GM23248 (cell line): ENCODE data around the gene FAS. TPM values are rescaled to one million over a fixed set of nuclear protein-coding genes. Genes with fewer than 3 reads are reported as not detected.
A peak's percentile ranks its signal among the peaks of the same experiment; 100 is the strongest.

Experiments
- DNase-seq: peaks from one replicate; pipeline ENCODE4 v3.0.0-alpha.2; 2015
- H2AFZ ChIP-seq: fragments of 200-600 bp; sonication (generic); 2 replicates; pipeline ENCODE4 v1.6.1; 2016; ENCODE audit warnings: antibody characterized with exemption
- H3F3A ChIP-seq: fragments of 200-600 bp; sonication (generic); 2 replicates; pipeline ENCODE4 v1.6.1; 2016; ENCODE audit warnings: mild to moderate bottlenecking, antibody characterized with exemption, mixed run types; ENCODE audit not compliant: insufficient read depth
- H3K27ac ChIP-seq: fragments of 200-600 bp; sonication (generic); 2 replicates; pipeline ENCODE4 v1.5.1; 2016; ENCODE audit warnings: mild to moderate bottlenecking
- H3K27me3 ChIP-seq: fragments of 200-600 bp; sonication (generic); replicated peaks from 2 replicates; pipeline ENCODE4 v1.6.1; 2016; ENCODE audit warnings: mild to moderate bottlenecking; ENCODE audit not compliant: insufficient read depth
- H3K36me3 ChIP-seq: fragments of 200-600 bp; sonication (generic); 2 replicates; pipeline ENCODE4 v1.6.1; 2016; ENCODE audit warnings: low read depth, mild to moderate bottlenecking
- H3K4me1 ChIP-seq: fragments of 200-600 bp; sonication (generic); 2 replicates; pipeline ENCODE4 v1.6.1; 2016; ENCODE audit warnings: mild to moderate bottlenecking; ENCODE audit not compliant: insufficient read depth
- H3K4me2 ChIP-seq: fragments of 200-600 bp; sonication (generic); one replicate; pipeline ENCODE4 v1.6.1; 2016; ENCODE audit warnings: mild to moderate bottlenecking; ENCODE audit not compliant: unreplicated experiment
- H3K4me3 ChIP-seq: fragments of 200-600 bp; sonication (generic); 2 replicates; pipeline ENCODE4 v1.5.1; 2016; ENCODE audit warnings: mild to moderate bottlenecking
- H3K79me2 ChIP-seq: fragments of 200-600 bp; sonication (generic); 2 replicates; pipeline ENCODE4 v1.6.1; 2016; ENCODE audit warnings: mild to moderate bottlenecking; ENCODE audit not compliant: insufficient read depth
- H3K9ac ChIP-seq: fragments of 200-600 bp; sonication (generic); 2 replicates; pipeline ENCODE4 v1.6.1; 2016; ENCODE audit warnings: mild to moderate bottlenecking
- H3K9me2 ChIP-seq: fragments of 200-600 bp; sonication (generic); 2 replicates; pipeline ENCODE4 v1.6.1; 2016; ENCODE audit warnings: mixed run types, mild to moderate bottlenecking, moderate library complexity; ENCODE audit not compliant: insufficient read depth
- H3K9me3 ChIP-seq: fragments of 200-600 bp; sonication (generic); one replicate; pipeline ENCODE4 v1.6.1; 2017; ENCODE audit warnings: low read depth
- H4K20me1 ChIP-seq: fragments of 200-600 bp; sonication (generic); 2 replicates; pipeline ENCODE4 v1.6.0; 2016; ENCODE audit not compliant: insufficient read depth
- EZH2 ChIP-seq: fragments of 200-600 bp; sonication (generic); IDR thresholded peaks from 2 replicates; pipeline ENCODE4 v1.6.1; 2018; ENCODE audit warnings: antibody characterized with exemption, mild to moderate bottlenecking; ENCODE audit not compliant: insufficient read depth, poor library complexity, severe bottlenecking
- EZH2phosphoT487 ChIP-seq: fragments of 200-600 bp; sonication (generic); IDR thresholded peaks from 2 replicates; pipeline ENCODE4 v1.6.1; 2018; ENCODE audit warnings: antibody characterized with exemption, moderate library complexity, mild to moderate bottlenecking, low read depth; ENCODE audit not compliant: insufficient read depth
- WGBS, 2 experiments: methylation state at CpG; one replicate each; pipeline ENCODE4 v1.1.6; 2015 to 2017; ENCODE audit warnings: low lambda C conversion rate in 2 of 2, low coverage in 1 of 2; ENCODE audit errors: missing lambda C conversion rate in 2 of 2; 5-methylcytosine and 5-hydroxymethylcytosine counted together
- in situ Hi-C: fragments of 300-500 bp; cut with MboI; formaldehyde crosslinking; loops from 2 replicates; pipeline ENCODE4 v1.15.0; 2020
- polyA plus RNA-seq: library from polyadenylated mRNA; unstranded; fragments of >200 nt; fragmentation: Nextera tagmentation; extraction: Ambion mirVana; gene quantifications from 2 replicates; pipeline ENCODE4 v1.2.1, GENCODE V29; 2016
- total RNA-seq: library from RNA; depleted of rRNA; stranded (reverse); fragments of >200 nt; shearing (Covaris generic); gene quantifications from 2 replicates; pipeline ENCODE4 v1.2.3, GENCODE V29; 2014

FAS gene
- total and polyA plus RNA-seq, 2 experiments from 2014 or later = 55.4 to 77.8 TPM

- Histone ChIP-seq H3K27ac (no peak overlapping the region), H3K9me3 (no peaks in the 10 kb centered on the region), H3K9me2 (no peaks in the 10 kb centered on the region), H3F3A (peaks cover 12% of the 10 kb centered on the region; the same call in 1 of the 2 replicates), H2AFZ (no peak overlapping the region), H3K36me3 (no peaks in the 10 kb centered on the region), H3K79me2 (0 out of 2 replicates have a peak, but pooled peaks cover 26% of the 10 kb centered on the region), H3K4me1 (peaks cover 26% of the 10 kb centered on the region), H3K9ac (no peak overlapping the region), H3K27me3 (no peaks in the 10 kb centered on the region), H3K4me3 (no peak overlapping the region), H3K4me2 (no peak overlapping the region), H4K20me1 (no peaks in the 10 kb centered on the region)
- TF ChIP-seq EZH2 (no peak), EZH2phosphoT487 (no peak)
- no peak for DNase-seq
- in situ Hi-C loops = no loop called here
- 78 to 87% methylated on average over 2 of the region's 2 CpGs for WGBS, 2 experiments
These were observed 27.3 kb upstream of the FAS start for GRCh38 chr10:88963318-88963717.

DNA sequence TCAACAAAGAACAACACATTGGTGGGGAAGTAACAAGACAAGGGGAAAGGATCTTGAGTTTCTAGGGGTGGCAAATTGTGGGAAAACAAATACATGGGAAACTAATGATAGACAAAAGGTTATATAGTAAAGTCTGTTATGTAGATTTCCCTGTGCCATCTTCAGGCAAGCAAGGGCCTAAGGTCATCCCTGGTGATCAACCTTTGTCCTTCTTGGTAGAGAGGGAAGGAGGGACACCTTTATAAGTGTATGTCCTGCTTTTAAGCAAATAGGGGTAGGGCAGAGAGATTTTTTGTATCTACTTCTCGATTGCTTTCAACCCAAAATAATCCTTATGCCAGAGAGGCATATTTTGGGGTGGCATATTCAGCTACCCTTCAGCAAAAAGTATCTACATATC, 26.2 kb upstream of the FAS start:
- no peak for DNase-seq
- H3K27ac ChIP-seq = no peak overlapping the region
- H4K20me1 ChIP-seq = no peaks in the 10 kb centered on the region
- H3K9ac ChIP-seq = no peak overlapping the region
- no peaks in the 10 kb centered on the region for H3K36me3 ChIP-seq
- in situ Hi-C loops = no loop called here
- H3K9me2 ChIP-seq = no peaks in the 10 kb centered on the region
- H3K4me3 ChIP-seq = no peak overlapping the region
- TF ChIP-seq EZH2 = no peak
- no peak for TF ChIP-seq EZH2phosphoT487
- no peaks in the 10 kb centered on the region for H3K9me3 ChIP-seq
- no peaks in the 10 kb centered on the region for H3K27me3 ChIP-seq
- no peak overlapping the region for H2AFZ ChIP-seq
- peaks cover 28% of the 10 kb centered on the region for H3K4me1 ChIP-seq
- H3K4me2 ChIP-seq = no peak overlapping the region
- peaks cover 31% of the 10 kb centered on the region; the same call in 1 of the 2 replicates for H3K79me2 ChIP-seq
- WGBS, 2 experiments = 92 to 96% methylated on average over 1 of the region's 1 CpG
- H3F3A ChIP-seq = peaks cover 18% of the 10 kb centered on the region; the same call in 1 of the 2 replicates

DNA sequence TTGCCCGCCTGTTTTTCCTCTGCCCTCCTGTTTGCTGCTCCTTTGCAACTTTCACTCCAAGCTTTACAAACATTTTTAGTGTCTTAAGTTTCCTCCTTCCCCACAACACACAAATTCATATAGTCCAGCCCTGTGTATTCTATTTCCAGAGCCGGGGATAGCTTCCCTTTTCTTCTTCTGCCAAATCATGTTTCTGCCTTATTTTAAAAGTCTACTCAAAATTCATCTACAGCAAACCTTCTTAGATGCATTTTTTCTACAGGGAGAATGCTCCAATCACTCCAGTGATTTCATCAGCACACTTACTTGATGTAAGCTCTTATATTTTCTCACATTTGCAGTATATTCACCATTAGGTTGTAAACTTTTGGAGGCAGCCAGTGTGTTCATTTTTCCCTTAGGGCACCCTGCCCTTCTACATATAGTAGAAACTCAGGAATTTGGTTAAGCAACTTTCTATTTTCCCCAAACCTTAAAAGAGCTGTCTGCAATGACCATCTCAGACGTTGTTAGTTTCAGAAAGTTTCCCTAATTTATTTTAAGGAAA, 25.7 kb upstream of the FAS start:
- H3K4me3 ChIP-seq = no peak overlapping the region

DNA sequence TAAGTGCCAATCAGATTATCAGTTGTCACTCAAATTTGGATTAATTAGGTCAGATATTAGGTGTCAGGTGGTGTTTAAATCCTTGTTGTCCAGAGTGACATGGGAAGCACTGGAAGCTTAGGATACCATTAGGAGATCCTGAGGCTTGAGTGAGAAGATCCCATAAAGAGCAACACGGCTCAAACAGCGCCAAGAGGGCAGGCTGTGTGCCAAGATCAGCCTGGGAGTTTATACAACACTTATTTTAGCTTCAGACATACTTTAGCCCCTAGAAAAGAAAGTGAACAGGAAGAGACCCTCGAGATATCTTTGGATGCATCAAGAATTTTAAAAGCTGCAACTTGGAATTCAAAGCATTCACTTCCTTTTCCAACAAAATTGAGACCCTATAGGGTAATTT, 23.8 kb upstream of the FAS start:
- Histone ChIP-seq H3K9ac (no peak overlapping the region), H3K9me2 (no peaks in the 10 kb centered on the region), H3K4me2 (no peak overlapping the region), H2AFZ (no peak overlapping the region), H3K27ac (no peak overlapping the region), H3K36me3 (no peaks in the 10 kb centered on the region), H3K4me3 (no peak overlapping the region), H3K4me1 (peaks cover 28% of the 10 kb centered on the region), H4K20me1 (no peaks in the 10 kb centered on the region), H3K9me3 (no peaks in the 10 kb centered on the region), H3K27me3 (no peaks in the 10 kb centered on the region), H3K79me2 (peaks cover 34% of the 10 kb centered on the region; the same call in 1 of the 2 replicates), H3F3A (peaks cover 15% of the 10 kb centered on the region; the same call in 1 of the 2 replicates)
- no peak for TF ChIP-seq EZH2phosphoT487
- TF ChIP-seq EZH2 = no peak
- DNase-seq = no peak
- WGBS, 2 experiments = 80 to 86% methylated on average over 3 of the region's 3 CpGs
- in situ Hi-C loops = no loop called here

More for the DNA sequence above, 25.7 kb upstream of the FAS start:
- Histone ChIP-seq H3K79me2 (peaks cover 30% of the 10 kb centered on the region; the same call in 1 of the 2 replicates), H3F3A (peaks cover 18% of the 10 kb centered on the region; the same call in 1 of the 2 replicates), H3K27ac (no peak overlapping the region), H3K36me3 (no peaks in the 10 kb centered on the region), H3K4me2 (no peak overlapping the region), H2AFZ (no peak overlapping the region), H3K9me3 (no peaks in the 10 kb centered on the region), H4K20me1 (no peaks in the 10 kb centered on the region), H3K9ac (no peak overlapping the region), H3K9me2 (no peaks in the 10 kb centered on the region), H3K27me3 (no peaks in the 10 kb centered on the region), H3K4me1 (peaks cover 28% of the 10 kb centered on the region)
- 72 to 79% methylated on average over 3 of the region's 3 CpGs for WGBS, 2 experiments
- in situ Hi-C loops = no loop called here
- no peak for TF ChIP-seq EZH2phosphoT487
- TF ChIP-seq EZH2 = no peak
- DNase-seq = peak; percentile 18
